Neuronal stem cell (in vitro differentiated cells): Measurements from ENCODE around the gene CLDN9. TPM values are rescaled to one million over a fixed set of nuclear protein-coding genes. Genes with fewer than 3 reads are reported as not detected.

Source experiments
- DNase-seq: peaks from one replicate; pipeline ENCODE4 v3.0.0-alpha.2; 2013; ENCODE audit warnings: low spot score
- H2AFZ ChIP-seq: one replicate; pipeline ENCODE4 v1.6.1; 2013; ENCODE audit warnings: mild to moderate bottlenecking, low read length, inconsistent platforms
- H2AK5ac ChIP-seq: 2 replicates; pipeline ENCODE4 v1.6.1; 2013; ENCODE audit warnings: low read depth, mild to moderate bottlenecking, inconsistent platforms, low read length, moderate library complexity, mixed read lengths
- H2BK120ac ChIP-seq: 2 replicates; pipeline ENCODE4 v1.6.1; 2013; ENCODE audit warnings: low read depth, mild to moderate bottlenecking, inconsistent platforms, low read length, moderate library complexity, mixed read lengths
- H2BK12ac ChIP-seq: one replicate; pipeline ENCODE4 v1.6.1; 2013; ENCODE audit warnings: low read length, inconsistent platforms
- H2BK15ac ChIP-seq: 2 replicates; pipeline ENCODE4 v1.6.1; 2013; ENCODE audit warnings: mild to moderate bottlenecking, low read length, inconsistent platforms, mixed read lengths
- H2BK5ac ChIP-seq: one replicate; pipeline ENCODE4 v1.6.1; 2013; ENCODE audit warnings: inconsistent platforms, mild to moderate bottlenecking, low read length, moderate library complexity
- H3K14ac ChIP-seq: one replicate; pipeline ENCODE4 v1.6.1; 2013; ENCODE audit warnings: low read length, inconsistent platforms
- H3K18ac ChIP-seq: 2 replicates; pipeline ENCODE4 v1.6.1; 2013; ENCODE audit warnings: low read length, inconsistent platforms
- H3K23ac ChIP-seq: 2 replicates; pipeline ENCODE4 v1.6.1; 2013; ENCODE audit warnings: low read depth, mild to moderate bottlenecking, mixed read lengths, low read length, inconsistent platforms; ENCODE audit not compliant: poor library complexity
- H3K27ac ChIP-seq: replicated peaks from 3 replicates; pipeline ENCODE4 v1.5.1; 2013; ENCODE audit warnings: low read length, inconsistent platforms
- H3K27me3 ChIP-seq, 3 experiments: 2 replicates each; pipeline ENCODE4 v1.6.1; 2013; ENCODE audit warnings: low read length in 3 of 3, mild to moderate bottlenecking in 2 of 3, inconsistent platforms in 1 of 3, low read depth in 1 of 3, mixed read lengths in 1 of 3, moderate library complexity in 1 of 3; ENCODE audit not compliant: control insufficient read depth in 3 of 3, insufficient read depth in 3 of 3
- H3K36me3 ChIP-seq, 2 donors: replicated peaks in 1 of 2; 2 replicates each; pipeline ENCODE4 v1.6.1; 2013; ENCODE audit warnings: low read length in 2 of 2; ENCODE audit not compliant: control insufficient read depth in 2 of 2, insufficient read depth in 2 of 2
- H3K4ac ChIP-seq: 2 replicates; pipeline ENCODE4 v1.6.1; 2013; ENCODE audit warnings: inconsistent platforms, mild to moderate bottlenecking, low read length, moderate library complexity
- H3K4me1 ChIP-seq, 2 donors: 1 replicate in 1 of 2; 2 replicates in 1 of 2; pipeline ENCODE4 v1.6.1; 2013; ENCODE audit warnings: low read length in 2 of 2, low read depth in 1 of 2; ENCODE audit not compliant: control insufficient read depth in 2 of 2, insufficient read depth in 1 of 2
- H3K4me2 ChIP-seq: one replicate; pipeline ENCODE4 v1.6.1; 2013; ENCODE audit warnings: mild to moderate bottlenecking, low read length, inconsistent platforms; ENCODE audit not compliant: insufficient read depth, poor library complexity, severe bottlenecking
- H3K4me3 ChIP-seq, 2 donors: 2 replicates each; pipeline ENCODE4 v1.5.1; 2013; ENCODE audit warnings: low read length in 2 of 2, mild to moderate bottlenecking in 2 of 2, inconsistent platforms in 1 of 2, moderate library complexity in 1 of 2
- H3K79me1 ChIP-seq: one replicate; pipeline ENCODE4 v1.6.1; 2013; ENCODE audit warnings: low read depth, mild to moderate bottlenecking, inconsistent platforms, low read length, moderate library complexity
- H3K9ac ChIP-seq: one replicate; pipeline ENCODE4 v1.6.1; 2013; ENCODE audit warnings: mild to moderate bottlenecking, low read depth, low read length, inconsistent platforms; ENCODE audit not compliant: poor library complexity
- H3K9me3 ChIP-seq, 2 donors: replicated peaks in 1 of 2; 2 replicates each; pipeline versions ENCODE3 to v1.6.1; 2013; ENCODE audit warnings: low read length in 2 of 2, mild to moderate bottlenecking in 2 of 2, inconsistent platforms in 1 of 2, low read depth in 1 of 2, mixed read lengths in 1 of 2, moderate library complexity in 1 of 2; ENCODE audit not compliant: control insufficient read depth in 2 of 2, insufficient read depth in 1 of 2
- H4K8ac ChIP-seq: one replicate; pipeline ENCODE4 v1.6.1; 2013; ENCODE audit warnings: low read depth, mild to moderate bottlenecking, inconsistent platforms, low read length, moderate library complexity
- H4K91ac ChIP-seq: one replicate; pipeline ENCODE4 v1.6.1; 2013; ENCODE audit warnings: low read length, low read depth, mild to moderate bottlenecking, inconsistent platforms; ENCODE audit not compliant: poor library complexity
- WGBS, 2 donors: extraction: QIAGEN DNeasy Blood & Tissue Kit; methylation state at CpG; one replicate each; pipeline ENCODE4 v1.1.7; 2013; ENCODE audit warnings: missing lambda C conversion rate in 2 of 2, mixed read lengths in 1 of 2; ENCODE audit not compliant: insufficient read length in 2 of 2, insufficient replicate concordance in 1 of 2; ENCODE audit errors: extremely low coverage in 2 of 2; 5-methylcytosine and 5-hydroxymethylcytosine counted together
- polyA plus RNA-seq, 2 experiments: library from polyadenylated mRNA; stranded (reverse); fragments of 200-250 nt; gene quantifications; one replicate each; pipeline ENCODE4 v1.2.3, GENCODE V29; 2013

The CLDN9 gene, protein sequence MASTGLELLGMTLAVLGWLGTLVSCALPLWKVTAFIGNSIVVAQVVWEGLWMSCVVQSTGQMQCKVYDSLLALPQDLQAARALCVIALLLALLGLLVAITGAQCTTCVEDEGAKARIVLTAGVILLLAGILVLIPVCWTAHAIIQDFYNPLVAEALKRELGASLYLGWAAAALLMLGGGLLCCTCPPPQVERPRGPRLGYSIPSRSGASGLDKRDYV
- polyA plus RNA-seq (2013, experiment 1 of 2) = not detected
- polyA plus RNA-seq (2013, experiment 2 of 2) = not detected

DNA sequence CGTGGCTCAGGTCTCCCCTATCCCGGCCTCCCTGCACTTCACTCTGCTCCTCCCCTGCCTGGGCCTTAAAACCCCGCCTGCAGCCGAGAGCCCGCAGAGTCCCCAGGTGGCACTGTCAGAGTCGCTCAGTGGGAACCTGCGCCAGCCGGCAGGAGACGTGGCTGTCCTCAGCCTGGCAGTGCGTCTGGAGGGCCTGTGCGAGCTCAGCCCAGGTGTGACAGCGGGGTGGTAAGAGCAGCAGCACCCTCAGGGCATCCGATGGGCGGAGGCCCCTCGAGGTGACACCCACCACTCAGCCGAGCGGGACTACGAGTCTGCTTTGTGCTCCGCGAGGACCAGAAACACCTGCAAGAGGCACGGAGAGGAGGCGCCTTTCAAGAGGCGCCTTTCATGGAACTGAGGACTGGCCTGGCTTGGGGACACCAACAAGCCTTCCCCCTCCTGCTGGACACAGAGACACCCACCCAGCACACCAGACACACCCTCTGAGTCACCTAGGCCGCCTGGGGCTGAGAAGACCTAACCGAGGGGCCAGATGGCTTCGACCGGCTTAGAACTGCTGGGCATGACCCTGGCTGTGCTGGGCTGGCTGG is at the start of gene CLDN9:
Gene CLDN9, plus strand, starts transcription at position 96 of the 593 bp plus-strand sequence. Its CDS starts 440 bp downstream, at position 536.
- DNase-seq = no peak
- Histone ChIP-seq H3K23ac (peak within 1 kb of the TSS; percentile 97), H3K36me3 (no peaks in the 10 kb centered on the region), H2BK12ac (peak within 1 kb of the TSS; percentile 58), H2BK5ac (peak within 1 kb of the TSS; percentile 82), H3K18ac (peak within 1 kb of the TSS; percentile 89), H3K14ac (peak within 1 kb of the TSS; percentile 89), H3K4me3 (peak within 1 kb of the TSS in 1 of 2 donors; percentile 30), H4K91ac (peak within 1 kb of the TSS; percentile 30), H3K4me1 (peaks cover 19 to 22% of the 10 kb centered on the region in 2 donors), H2BK120ac (peak within 1 kb of the TSS; percentile 31), H3K4me2 (peak within 1 kb of the TSS; percentile 64), H3K9ac (peak within 1 kb of the TSS; percentile 63), H2AK5ac (peak within 1 kb of the TSS; percentile 91), H2AFZ (peak within 1 kb of the TSS; percentile 80), H2BK15ac (peak within 1 kb of the TSS; percentile 54), H3K27me3 (peaks cover 16 to 73% (median 59%) of the 10 kb centered on the region in 3 experiments), H3K79me1 (peaks cover 3% of the 10 kb centered on the region), H3K9me3 (no peaks in the 10 kb centered on the region), H3K27ac (no peak within 1 kb of the TSS), H4K8ac (no peak within 1 kb of the TSS), H3K4ac (peak within 1 kb of the TSS; percentile 66)
- WGBS, 2 donors = no CpG with 5 or more reads among the region's 27 CpGs

DNA sequence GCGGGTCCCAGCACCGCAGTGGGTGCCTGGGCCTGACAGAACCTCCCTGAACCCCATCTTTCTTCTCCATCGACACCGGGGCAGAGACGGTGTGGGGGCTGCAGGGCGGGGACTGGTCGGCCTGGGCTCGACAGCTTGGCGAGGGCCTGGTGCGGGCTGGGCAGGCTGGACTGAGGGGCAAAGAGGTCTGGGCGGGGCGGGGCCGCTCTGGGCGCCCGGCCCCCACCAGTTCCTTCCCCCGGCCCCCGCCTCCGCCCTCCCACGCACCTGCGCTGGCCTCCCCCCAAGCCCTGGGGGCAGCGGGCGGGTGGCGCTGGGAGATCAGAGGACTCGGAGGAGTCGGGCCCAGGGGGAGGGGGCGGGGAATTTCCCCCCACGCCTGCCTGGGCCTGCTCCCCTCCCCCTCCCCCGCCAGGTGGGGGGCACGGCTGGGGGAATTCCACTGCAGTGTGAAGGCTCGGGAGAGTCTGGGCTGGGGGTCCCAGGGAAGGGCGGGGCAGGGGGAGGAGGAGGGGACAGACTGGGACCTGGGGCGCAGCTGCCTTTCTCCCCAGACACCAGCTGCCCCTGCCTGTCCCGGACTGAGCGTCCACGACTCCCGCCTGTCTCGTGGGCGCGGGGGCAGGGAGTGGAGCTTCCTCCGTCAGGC is 49.5 kb upstream of the CLDN9 start:
- Histone ChIP-seq H3K4ac (no peak overlapping the region), H3K9ac (peak overlapping the region; percentile 84), H2AK5ac (peak overlapping the region; percentile 95), H2BK12ac (peak overlapping the region; percentile 84), H4K91ac (no peak overlapping the region), H3K36me3 (no peaks in the 10 kb centered on the region), H2AFZ (peak overlapping the region; percentile 98), H3K4me3 (peak overlapping the region; percentile 49 to 84), H2BK120ac (no peak overlapping the region), H3K18ac (peak overlapping the region; percentile 95), H3K27ac (peak overlapping the region; percentile 14), H3K9me3 (no peaks in the 10 kb centered on the region), H4K8ac (no peak overlapping the region), H3K27me3 (peaks cover 0 to 36% (median 20%) of the 10 kb centered on the region in 3 experiments), H2BK15ac (peak overlapping the region; percentile 97), H3K4me1 (peaks cover 8 to 16% of the 10 kb centered on the region in 2 donors), H3K79me1 (peaks cover 5% of the 10 kb centered on the region), H3K23ac (peak overlapping the region; percentile 91), H2BK5ac (peak overlapping the region; percentile 93), H3K4me2 (peak overlapping the region; percentile 98), H3K14ac (peak overlapping the region; percentile 71)
- peak; percentile 59 for DNase-seq
- no CpG with 5 or more reads among the region's 40 CpGs for WGBS, 2 donors

DNA sequence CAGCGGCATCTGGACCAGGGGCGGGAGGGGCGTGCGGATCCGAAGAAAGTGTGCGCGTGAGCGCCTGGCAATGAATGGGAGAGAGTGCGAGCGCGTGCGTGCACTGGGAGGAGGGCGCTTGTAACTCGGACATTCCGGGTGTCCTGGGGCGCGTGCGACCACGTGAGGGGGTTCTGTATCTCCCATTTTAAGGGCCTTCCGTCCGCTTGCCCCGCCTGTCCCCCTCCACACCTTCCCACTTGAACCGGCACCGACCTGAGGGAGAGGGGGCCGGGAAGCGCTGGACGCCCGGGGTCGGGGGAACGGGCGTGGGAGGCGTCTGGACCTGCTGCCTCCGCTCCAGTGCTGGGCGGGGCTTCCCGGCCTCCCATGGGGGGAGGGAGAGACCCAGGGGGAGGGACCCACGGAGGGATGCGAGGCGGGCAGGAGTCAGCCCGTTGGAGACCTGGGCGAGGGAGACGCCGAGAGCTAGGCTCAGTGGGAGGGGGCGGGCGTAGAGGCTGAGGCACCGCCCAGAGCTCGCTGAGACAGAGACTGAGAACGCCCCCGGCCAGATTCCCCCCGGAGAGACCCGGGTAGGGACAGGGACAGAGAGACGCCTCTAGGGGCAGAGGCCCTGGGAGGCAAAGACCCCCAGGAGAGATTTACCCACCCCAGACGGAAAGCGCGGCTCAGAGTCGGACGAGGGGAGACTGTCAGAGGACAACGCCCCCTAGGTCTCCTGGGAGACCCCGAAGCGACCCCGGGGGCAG is 48.8 kb upstream of the CLDN9 start, which contains the start of gene KREMEN2:
Gene KREMEN2, plus strand, starts transcription at position 553 of the 752 bp plus-strand sequence. CDS start 246 bp downstream, outside the sequence.
- peak within 1 kb of the TSS; percentile 96 for H3K23ac ChIP-seq
- H3K36me3 ChIP-seq = no peaks in the 10 kb centered on the region
- no peak within 1 kb of the TSS for H4K8ac ChIP-seq
- peak within 1 kb of the TSS; percentile 98 for H2AFZ ChIP-seq
- peak within 1 kb of the TSS; percentile 97 for H2BK15ac ChIP-seq
- no CpG with 5 or more reads among the region's 60 CpGs for WGBS, 2 donors
- H3K27me3 ChIP-seq = peaks cover 0 to 40% (median 20%) of the 10 kb centered on the region in 3 experiments
- H2BK5ac ChIP-seq = peak within 1 kb of the TSS; percentile 93
- DNase-seq = peak; percentile 64
- peak within 1 kb of the TSS; percentile 61 for H2BK120ac ChIP-seq
- peak within 1 kb of the TSS; percentile 98 for H3K4me2 ChIP-seq
- H3K4ac ChIP-seq = no peak within 1 kb of the TSS
- H3K79me1 ChIP-seq = peaks cover 5% of the 10 kb centered on the region
- H3K4me3 ChIP-seq = peak within 1 kb of the TSS; percentile 49 to 84
- peak within 1 kb of the TSS; percentile 95 for H2BK12ac ChIP-seq
- peak within 1 kb of the TSS; percentile 14 for H3K27ac ChIP-seq
- H3K14ac ChIP-seq = peak within 1 kb of the TSS; percentile 100
- H4K91ac ChIP-seq = no peak within 1 kb of the TSS
- H3K9ac ChIP-seq = peak within 1 kb of the TSS; percentile 89
- peak within 1 kb of the TSS; percentile 95 for H2AK5ac ChIP-seq
- H3K4me1 ChIP-seq = peaks cover 13 to 19% of the 10 kb centered on the region in 2 donors
- no peaks in the 10 kb centered on the region for H3K9me3 ChIP-seq
- peak within 1 kb of the TSS; percentile 95 for H3K18ac ChIP-seq
